NK-92 (cell line): Measurements from ENCODE around the gene CYP51A1.
"Not testable (repeated sequence)": the region's sequence is repeated elsewhere in the genome, so short reads cannot be mapped to it uniquely, and the experiment has no call there.

Experiments
- DNase-seq: peaks from one replicate; lab custom pipeline; 2025; ENCODE audit not compliant: unreplicated experiment; lab: John Stamatoyannopoulos, UW

CYP51A1 gene

DNA sequence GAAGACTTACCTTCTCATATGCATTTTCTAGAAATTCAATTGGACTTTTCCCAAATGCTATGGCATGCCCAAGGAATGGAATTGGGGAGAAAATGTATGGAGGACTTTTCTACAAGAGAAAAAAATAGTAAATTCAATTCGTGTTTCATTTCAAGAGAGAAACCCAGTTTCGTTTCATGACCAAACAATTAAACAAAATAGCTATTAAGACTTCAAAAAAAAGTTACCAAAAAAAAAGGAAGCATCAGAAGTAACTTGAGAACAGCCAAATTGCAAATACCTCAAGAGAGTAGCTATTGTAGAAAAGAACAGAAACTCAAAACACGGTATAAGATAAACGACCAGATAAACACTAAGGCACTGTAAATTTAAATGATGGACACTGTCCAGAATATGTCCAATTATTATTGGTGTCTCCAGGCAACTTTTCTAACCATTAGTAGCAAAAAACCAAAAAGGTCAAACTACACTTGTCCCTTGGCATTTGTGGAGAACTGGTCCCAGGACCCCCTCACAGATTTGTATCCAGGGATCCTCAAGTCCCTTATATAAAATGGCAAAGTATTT, 2.4 kb downstream of the CYP51A1 start:
- DNase-seq = no peak

DNA sequence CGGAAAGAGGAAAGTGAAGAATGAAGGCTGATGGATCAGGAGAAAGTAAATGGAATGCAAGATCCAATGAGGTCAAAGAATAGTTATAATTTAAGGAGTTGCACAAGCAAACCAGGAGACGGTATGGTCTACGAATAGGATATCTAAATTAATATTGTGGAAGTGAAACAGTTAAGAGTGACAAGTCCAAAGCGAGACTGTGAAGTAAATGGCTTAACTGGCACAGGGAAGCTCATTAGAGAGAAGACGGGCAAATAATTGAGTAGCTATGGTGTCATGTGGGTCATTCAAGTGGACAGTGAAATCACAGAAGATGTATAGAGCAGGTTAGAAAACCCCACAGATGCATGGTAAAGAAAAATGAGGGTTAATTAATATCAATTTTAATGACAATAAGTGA, 3.2 kb downstream of the CYP51A1 start:
- no peak for DNase-seq

DNA sequence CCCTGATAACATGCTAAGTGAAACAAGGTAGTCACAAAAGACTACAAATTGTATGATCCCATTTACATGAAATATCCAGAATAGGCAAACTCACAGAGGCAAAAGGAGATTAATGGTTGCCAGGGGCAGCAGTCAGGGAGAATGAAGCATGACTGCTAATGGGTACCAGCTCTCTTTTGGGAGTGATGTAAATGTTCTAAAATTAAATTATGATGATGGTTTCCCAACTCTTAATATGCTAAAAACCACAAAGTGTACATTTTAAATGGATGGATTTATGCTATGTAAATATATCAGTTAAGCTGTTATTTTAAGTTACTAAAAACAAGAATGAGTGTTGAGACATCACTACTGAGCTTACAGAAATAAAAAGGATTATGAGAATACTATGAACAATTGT, 12.6 kb downstream of the CYP51A1 start:
- DNase-seq = no peak

DNA sequence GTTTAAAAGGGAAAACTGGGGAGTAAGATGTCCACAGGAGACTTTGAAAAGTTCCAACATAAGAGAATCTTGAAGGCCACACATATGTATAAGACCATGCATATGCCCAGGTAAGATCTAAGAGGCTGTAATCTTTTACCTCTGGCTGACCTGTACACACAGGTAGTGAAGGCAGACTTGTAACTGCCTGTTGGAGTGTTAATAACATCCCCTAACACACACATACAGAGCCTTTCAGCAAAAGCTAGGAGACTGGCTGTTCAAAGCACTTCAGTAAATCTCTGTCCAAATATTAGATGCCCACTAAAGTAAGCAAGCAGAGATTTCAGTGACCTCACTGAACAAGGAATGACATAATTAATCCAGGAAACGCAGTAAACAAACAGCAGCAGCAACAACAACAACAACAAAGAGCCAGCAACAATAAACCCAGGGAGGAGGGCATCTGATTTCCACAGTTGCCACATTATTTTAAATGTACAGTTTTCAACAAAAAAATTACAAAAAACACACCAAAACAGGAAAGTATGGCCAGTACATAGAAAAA, 15.0 kb downstream of the CYP51A1 start:
- DNase-seq = no peak

DNA sequence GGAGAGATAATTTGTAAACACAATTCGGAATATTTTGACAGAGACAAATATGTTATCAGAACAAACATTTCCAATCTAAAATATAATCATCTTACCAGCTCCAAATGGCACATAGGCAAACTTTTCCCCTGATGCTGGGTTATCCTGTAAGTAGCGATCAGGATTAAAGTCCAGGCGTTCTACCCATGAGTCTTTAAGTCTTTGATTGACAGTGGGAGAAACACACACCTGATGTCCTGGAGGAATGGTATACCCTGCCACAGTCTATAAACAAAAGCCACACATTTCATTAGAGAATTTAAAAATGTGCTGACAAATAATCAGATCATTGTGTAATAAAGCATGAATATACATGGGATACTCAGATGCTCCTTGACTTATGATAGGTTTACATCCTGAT, 17.3 kb downstream of the CYP51A1 start:
- no peak for DNase-seq

DNA sequence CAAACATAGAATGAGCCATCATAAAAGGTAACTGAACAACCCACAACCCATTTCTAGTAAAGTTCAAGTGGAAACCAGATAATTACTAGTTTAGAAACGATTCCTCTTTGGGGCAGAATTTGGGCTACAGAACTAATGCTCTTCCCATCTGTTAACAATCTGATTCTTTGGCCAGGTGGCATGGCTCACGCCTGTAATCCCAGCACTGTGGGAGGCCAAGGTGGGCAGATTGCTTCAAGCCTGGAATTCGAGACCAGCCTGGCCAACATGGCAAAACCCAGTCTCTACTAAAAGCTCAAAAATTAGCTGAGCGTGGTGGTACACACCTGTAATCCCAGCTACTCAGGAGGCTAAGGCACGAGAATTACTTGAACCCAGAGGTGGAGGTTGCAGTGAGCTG, 18.5 kb downstream of the CYP51A1 start:
- no peak for DNase-seq

DNA sequence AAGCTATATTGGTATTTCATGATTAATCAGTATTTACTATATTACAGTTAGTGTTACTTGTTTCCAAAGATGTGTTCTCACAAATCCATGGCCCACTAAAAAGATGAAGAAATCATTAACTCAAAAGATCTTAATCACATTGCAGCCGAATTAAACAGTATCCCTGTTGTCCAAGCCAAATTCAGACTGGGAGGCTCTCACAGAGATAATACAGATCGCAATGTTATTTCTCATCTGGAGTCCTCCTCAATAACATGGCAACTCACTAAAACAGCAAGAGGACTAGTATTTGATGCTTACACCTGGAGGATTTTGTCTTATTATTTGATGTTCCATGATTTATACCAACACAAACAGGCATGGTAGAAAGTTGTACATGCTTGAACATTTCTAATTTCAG, 23.4 kb downstream of the CYP51A1 start:
- DNase-seq = no peak

DNA sequence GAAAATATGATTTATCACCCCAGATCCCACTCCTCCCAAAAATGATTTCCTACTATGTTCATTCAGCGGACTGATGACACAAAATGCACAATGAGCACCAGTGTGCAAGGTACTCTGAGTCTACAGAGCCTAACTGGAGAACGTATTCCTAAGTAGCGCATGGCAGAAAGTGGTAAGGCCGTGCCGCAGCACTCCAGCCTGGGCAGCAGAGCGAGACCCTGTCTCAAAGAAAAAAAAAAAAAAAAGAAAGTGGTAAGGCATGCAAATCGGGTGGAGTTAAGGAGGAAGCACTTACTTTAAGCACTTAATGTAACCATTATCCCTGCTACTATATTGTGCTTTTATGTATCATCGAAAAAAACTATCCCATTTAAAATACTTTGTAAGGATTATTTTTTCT, 25.5 kb downstream of the CYP51A1 start:
- DNase-seq = no peak

DNA sequence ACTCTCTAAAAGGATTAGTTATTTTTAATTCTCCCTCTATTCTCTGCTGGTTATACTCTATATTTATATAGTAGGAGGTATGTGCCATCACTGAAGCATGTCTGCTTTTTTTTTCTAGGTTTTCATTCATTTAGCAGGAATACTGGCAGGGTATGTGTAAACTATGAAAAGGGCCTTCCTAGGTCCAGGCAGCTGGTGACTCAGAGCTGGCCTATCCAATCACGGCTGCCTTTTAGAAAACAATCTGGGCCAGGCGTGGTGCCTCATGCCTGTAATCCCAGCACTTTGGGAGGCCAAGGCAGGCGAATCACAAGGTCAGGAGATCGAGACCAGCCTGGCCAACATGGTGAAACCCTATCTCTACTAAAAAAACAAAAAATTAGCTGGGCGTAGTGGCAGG, 31.4 kb downstream of the CYP51A1 start:
- DNase-seq = not testable (repeated sequence)

DNA sequence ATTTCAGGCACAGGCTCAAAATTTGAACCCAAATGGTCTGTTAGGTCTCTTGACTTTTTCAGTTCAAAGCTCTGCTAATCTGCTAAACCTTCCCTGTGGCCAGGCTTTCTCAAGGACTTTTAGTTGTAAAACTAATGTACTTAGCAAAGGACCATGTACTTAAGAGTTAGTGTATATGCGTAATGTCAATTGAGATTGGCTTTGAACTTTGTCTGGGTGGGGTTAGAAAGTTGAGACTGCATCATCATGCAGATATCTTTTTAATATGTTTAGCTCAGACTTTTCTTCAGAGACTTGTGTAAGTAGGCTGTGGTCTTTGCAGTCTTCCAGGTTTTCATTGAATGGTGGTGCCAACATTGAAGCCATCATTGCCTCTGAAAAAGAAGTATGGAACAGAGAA, 33.7 kb downstream of the CYP51A1 start:
- no peak for DNase-seq

DNA sequence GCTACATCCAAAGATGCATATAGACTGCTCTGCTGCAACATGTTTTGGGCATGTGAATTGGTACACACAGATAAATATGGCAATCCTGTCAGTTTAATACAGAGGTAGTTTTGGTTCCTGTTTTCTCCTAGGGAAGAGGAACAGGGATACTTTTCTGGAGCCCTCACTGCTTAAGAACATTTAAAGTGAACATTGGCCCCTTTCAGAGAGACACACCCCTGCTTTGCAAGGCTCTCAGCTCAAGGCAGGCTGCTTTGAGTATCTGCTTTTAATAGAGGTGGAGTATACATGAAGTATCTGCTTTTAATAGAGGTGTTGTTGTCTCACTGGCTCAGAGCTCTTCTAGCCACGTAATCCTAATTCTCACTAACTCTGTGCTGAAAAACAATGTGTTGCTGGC, 38.9 kb downstream of the CYP51A1 start:
- no peak for DNase-seq

DNA sequence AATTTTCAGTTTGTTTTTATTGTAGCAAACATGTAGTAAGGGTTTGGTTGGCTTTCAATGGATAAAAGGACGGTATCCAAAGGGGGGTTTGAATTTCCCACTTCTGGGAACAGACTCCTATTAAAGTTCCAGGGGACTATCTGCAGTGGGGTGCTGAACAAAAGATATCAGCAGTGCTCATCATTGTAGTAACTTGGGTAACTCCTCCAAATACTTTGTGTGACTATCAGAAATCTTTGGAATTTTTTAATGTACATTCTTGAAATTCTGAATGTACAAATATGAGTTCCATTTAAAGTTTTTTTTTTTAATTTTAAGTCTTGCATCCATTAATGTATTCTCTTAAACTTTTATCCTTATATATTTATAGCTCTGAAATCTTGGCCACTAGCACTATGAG, 42.1 kb downstream of the CYP51A1 start:
- no peak for DNase-seq

DNA sequence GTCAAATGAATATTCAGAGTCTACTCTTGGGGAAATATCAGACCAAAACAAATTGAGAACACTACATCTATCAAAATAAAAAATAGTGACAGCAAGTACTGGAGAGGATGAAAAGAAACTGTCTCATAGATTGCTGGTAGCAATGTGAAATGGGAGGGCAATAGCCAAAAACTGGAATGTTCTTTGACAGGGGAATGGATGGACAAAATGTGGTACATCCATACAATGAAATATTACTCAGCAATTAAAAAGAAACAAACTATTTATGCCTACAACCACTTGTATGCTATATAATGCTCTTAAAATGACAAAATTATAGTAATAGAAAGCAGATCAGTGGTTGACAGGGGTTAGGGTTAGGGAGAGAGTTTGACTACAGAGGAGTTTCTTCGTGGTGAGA, 46.0 kb downstream of the CYP51A1 start:
- DNase-seq = no peak

DNA sequence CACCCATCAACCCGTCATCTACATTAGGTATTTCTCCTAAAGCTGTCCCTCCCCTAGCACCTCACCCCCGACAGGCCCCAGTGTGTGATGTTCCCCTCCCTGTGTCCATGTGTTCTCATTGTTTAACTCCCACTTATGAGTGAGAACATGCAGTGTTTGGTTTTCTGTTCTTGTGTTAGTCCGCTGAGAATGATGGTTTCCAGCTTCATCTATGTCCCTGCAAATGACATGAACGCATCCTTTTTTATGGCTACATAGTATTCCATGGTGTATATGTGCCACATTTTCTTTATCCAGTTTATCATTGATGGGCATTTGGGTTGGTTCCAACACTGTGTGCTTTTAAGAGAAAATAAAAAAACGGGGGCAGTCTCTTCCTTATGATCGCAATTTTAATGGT, 50.4 kb downstream of the CYP51A1 start:
- DNase-seq = not testable (repeated sequence)

DNA sequence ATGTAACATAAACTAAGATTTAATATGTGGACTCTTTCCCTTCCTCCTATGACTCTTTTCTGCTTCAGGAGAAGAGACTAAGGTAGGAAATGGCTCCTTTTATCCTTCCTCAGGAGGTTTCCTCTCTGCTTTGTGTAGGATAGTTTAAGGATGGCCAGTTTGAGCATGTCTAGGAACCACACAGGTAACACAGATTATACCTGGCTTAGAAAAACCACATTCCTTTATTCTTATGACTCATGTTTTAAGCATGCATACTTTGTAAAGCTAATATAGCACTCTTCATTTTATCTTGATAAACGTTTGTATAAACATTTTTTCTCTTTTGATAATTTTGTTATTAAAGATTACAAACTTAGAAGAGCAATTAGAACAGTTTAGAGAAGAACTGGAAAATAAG, 57.8 kb downstream of the CYP51A1 start:
- no peak for DNase-seq

DNA sequence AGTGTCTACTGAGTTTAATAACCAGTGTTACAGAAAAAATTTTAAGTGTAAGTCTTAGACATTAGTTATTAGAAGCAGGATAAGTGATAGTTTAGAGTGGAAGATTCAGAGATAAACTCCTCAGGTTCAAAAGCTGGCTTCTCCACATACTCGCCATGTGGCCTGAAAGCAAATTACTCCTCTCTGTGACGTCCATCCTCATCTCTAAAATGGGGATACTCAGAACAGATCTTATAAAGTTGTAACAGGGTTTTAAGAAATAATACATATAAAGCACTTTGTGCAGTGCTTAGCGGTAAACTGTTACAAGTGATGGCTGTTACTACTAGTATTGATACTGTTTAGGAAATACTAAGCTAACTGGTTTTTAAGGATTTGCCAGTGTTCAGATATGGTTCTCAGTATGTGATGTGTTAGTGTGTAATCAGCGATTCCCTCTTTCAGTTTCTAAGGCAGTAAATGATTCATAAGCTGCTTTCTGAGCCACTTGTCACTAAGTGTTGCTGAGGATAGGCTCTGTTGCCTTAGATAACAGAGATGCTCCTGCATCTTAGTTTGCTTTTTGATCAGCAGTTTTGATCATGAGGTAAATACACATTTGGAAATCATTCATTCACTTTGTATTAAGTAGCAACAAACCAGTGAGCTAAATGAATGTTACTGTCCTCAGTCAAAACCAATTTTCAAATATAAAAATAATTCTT, 58.7 kb downstream of the CYP51A1 start:
- DNase-seq = no peak

DNA sequence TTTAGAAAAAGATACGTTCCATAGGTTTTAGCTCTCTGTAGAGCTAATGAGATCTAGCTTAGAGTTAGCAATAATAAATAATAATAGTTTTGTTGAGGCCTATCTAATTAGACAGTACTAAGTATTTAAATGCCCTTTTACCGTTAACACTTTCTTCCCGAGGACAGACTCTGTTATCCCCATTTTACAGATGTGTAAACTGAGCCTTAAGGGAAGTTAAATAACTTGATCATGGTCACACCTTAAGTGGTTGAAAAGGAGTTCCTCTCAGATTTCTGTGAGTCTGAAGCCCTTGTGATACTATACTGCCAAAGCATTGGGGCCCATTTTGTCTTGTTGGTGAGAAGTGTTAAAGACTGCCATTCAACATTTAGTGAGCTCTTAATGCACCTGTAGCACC, 61.6 kb downstream of the CYP51A1 start:
- no peak for DNase-seq

DNA sequence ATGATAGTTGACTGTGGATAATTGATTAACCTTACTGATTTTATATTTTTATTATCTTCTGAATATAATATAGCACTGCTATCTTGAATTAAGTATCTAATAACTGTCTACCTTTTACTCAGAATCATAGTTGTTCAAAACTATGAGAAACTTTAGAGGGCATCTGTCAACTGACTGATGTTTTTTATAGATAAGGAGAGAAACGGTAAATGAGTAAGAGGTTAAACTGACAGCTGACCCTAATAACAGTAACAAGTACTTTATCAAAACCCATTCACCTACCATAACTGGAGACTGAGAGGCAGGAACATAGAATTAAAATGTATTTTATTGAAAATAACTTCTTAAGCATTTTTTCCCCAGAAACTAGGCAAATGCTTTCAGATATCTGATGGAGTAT, 62.2 kb downstream of the CYP51A1 start:
- no peak for DNase-seq

DNA sequence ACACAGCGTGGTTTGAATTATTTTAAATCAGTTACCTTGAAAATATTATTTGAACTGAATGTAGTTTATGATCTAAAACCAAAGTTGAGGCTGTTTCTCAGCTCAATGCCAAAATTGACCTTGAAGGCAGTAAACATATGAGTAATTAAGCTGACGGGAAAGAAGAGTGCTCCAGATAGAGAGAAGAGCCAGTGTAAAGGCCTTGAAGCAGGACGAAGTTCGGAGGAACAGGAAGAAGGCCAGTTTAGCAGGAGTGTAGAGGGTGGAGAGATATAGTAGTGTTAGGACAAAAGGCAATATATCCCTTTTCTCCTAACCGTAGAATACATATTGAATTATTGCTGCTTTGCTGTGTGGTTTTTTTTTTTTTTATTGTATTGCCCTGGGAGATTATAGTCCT, 63.2 kb downstream of the CYP51A1 start:
- no peak for DNase-seq

DNA sequence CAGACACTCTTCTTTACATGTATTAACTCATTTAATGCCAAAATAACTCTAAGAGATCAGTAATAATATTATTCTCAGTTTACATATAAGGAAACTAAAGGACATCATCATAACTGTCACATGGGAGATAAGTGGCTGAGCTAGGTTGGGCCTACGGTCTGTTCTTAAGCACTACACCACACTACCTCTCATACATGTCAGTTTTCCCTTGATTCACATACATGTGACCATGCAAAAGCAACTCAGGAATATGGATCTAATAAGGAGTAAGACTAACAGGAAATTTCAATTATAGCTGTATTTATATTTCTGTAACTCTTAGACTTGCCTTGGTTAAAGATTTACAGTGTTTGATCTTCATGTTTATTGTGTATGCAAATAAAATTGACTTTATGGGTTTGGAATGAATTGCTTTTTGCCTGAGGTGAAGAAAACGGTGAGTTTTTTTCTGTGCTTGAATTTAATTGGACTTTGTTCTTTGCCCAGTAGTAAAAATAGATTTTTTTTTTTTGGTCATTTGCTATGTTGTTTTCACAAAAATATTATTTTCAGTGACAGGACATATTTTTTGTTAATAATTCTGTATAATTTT, 69.7 kb downstream of the CYP51A1 start:
- DNase-seq = no peak
